HCT116 (cell line): ENCODE data around the gene ZNF433. TPM values are rescaled to one million over a fixed set of nuclear protein-coding genes. Genes with fewer than 3 reads are reported as not detected.

Experiments
- ATAC-seq: fragments of 200-7000 bp; cut with Tn5 transposase; 2 replicates; pipeline ENCODE4 v1.9.1; 2020; ENCODE audit warnings: mild to moderate bottlenecking, moderate library complexity
- BruUV-seq: library from RNA; stranded (reverse); fragments of 400-500 nt; replicated peaks from 2 replicates; lab custom pipeline; 2021; lab: Mats Ljungman, UMichigan
- CTCF ChIA-PET: fragments of 300-600 bp; sonication (Branson Sonifier 250); formaldehyde crosslinking; loops from one replicate; lab custom pipeline; 2021; ENCODE audit warnings: antibody characterized with exemption; lab: Charles Lee
- POLR2A ChIA-PET: fragments of 300-600, 350-600 bp; sonication (Branson Sonifier 250); formaldehyde crosslinking; loops from one replicate; lab custom pipeline; 2021; ENCODE audit warnings: antibody characterized with exemption; lab: Charles Lee
- RAD21 ChIA-PET, 2 experiments: fragments of 300-600 bp; sonication (Branson Sonifier 250); formaldehyde crosslinking; loops; one replicate each; lab custom pipeline; 2023; ENCODE audit warnings: low total read pairs in 2 of 2; ENCODE audit not compliant: uncharacterized antibody in 2 of 2, unreplicated experiment in 2 of 2, low non-redundant PET in 1 of 2; lab: Charles Lee
- DNase-seq: peaks from one replicate; pipeline ENCODE4 v3.0.0-alpha.2; 2010; ENCODE audit warnings: low read depth, low spot score
- H2AFZ ChIP-seq: fragments of 200-600 bp; shearing (Covaris generic), sonication (generic); 2 replicates; pipeline ENCODE4 v1.6.1; 2017; ENCODE audit warnings: low read depth, mixed run types, mixed read lengths, antibody characterized with exemption, low read length; ENCODE audit not compliant: poor library complexity, severe bottlenecking
- H3K27ac ChIP-seq: 2 replicates; pipeline ENCODE4 v1.5.1; 2012; ENCODE audit warnings: low read depth, low read length
- H3K27me3 ChIP-seq: fragments of 200-600 bp; sonication (generic); 2 replicates; pipeline ENCODE4 v1.6.1; 2016; ENCODE audit warnings: mixed run types, low read length, mixed read lengths; ENCODE audit not compliant: insufficient read depth
- H3K36me3 ChIP-seq, 2 experiments: fragments of 200-500 bp in 1 of 2; fragments of 200-600 bp in 1 of 2; sonication (Bioruptor generic) in 1 of 2; sonication (generic) in 1 of 2; 2 replicates each; pipeline versions ENCODE4 v1.5.1 to v1.6.1; 2014 to 2016; ENCODE audit warnings: low read length in 2 of 2, inconsistent platforms in 1 of 2, mixed read lengths in 1 of 2, mixed run types in 1 of 2; ENCODE audit not compliant: insufficient read depth in 2 of 2, control insufficient read depth in 1 of 2
- H3K4me1 ChIP-seq, 2 experiments: fragments of 200-600 bp in 1 of 2; sonication (generic) in 1 of 2; 2 replicates each; pipeline versions ENCODE4 v1.5.1 to v1.6.1; 2012 to 2017; ENCODE audit warnings: low read length in 2 of 2, inconsistent platforms in 1 of 2, mild to moderate bottlenecking in 1 of 2, mixed read lengths in 1 of 2, mixed run types in 1 of 2, moderate library complexity in 1 of 2; ENCODE audit not compliant: insufficient read depth in 2 of 2, control insufficient read depth in 1 of 2
- H3K4me2 ChIP-seq: fragments of 200-600 bp; sonication (generic); 2 replicates; pipeline ENCODE4 v1.6.1; 2017; ENCODE audit warnings: mixed run types, low read length, mixed read lengths
- H3K4me3 ChIP-seq, 2 experiments: fragments of 200-600 bp in 1 of 2; sonication (generic) in 1 of 2; replicated peaks in 1 of 2; 2 replicates each; pipeline ENCODE4 v1.5.1; 2011 to 2016; ENCODE audit warnings: low read length in 2 of 2, control low read depth in 1 of 2, low read depth in 1 of 2, mild to moderate bottlenecking in 1 of 2, mixed read lengths in 1 of 2, mixed run types in 1 of 2
- H3K79me2 ChIP-seq: fragments of 200-600 bp; sonication (generic); 2 replicates; pipeline ENCODE4 v1.6.1; 2017; ENCODE audit warnings: mild to moderate bottlenecking, mixed run types, low read length, moderate library complexity, mixed read lengths; ENCODE audit not compliant: insufficient read depth
- H3K9ac ChIP-seq: fragments of 200-600 bp; sonication (generic); 2 replicates; pipeline ENCODE4 v1.6.1; 2016; ENCODE audit warnings: low read length, mixed read lengths
- H3K9me2 ChIP-seq: fragments of 200-600 bp; sonication (generic), shearing (Covaris generic); 2 replicates; pipeline ENCODE4 v1.6.1; 2017; ENCODE audit warnings: mixed run types, mild to moderate bottlenecking, moderate library complexity; ENCODE audit not compliant: insufficient read depth
- H3K9me3 ChIP-seq, 2 experiments: fragments of 200-500 bp in 1 of 2; fragments of 200-600 bp in 1 of 2; sonication (Bioruptor generic) in 1 of 2; sonication (generic) in 1 of 2; 2 replicates each; pipeline ENCODE4 v1.6.1; 2014 to 2017; ENCODE audit warnings: low read length in 2 of 2, mixed read lengths in 2 of 2, inconsistent platforms in 1 of 2, low read depth in 1 of 2, mild to moderate bottlenecking in 1 of 2, mixed run types in 1 of 2, moderate library complexity in 1 of 2; ENCODE audit not compliant: control insufficient read depth in 1 of 2, insufficient read depth in 1 of 2
- H4K20me1 ChIP-seq: fragments of 200-600 bp; sonication (generic), shearing (Covaris generic); 2 replicates; pipeline ENCODE4 v1.6.1; 2017; ENCODE audit warnings: mixed run types, mild to moderate bottlenecking, moderate library complexity; ENCODE audit not compliant: insufficient read depth
- ATF3 ChIP-seq: IDR thresholded peaks from 2 replicates; pipeline ENCODE4 v1.6.1; 2012
- CBX3 ChIP-seq: IDR thresholded peaks from 2 replicates; pipeline ENCODE4 v1.6.1; 2012; ENCODE audit warnings: low read depth
- CEBPB ChIP-seq: IDR thresholded peaks from 2 replicates; pipeline ENCODE4 v1.6.1; 2012; ENCODE audit warnings: low read depth
- EZH2 ChIP-seq: fragments of 200-600 bp; sonication (generic); IDR thresholded peaks from 2 replicates; pipeline ENCODE4 v1.6.1; 2017; ENCODE audit warnings: antibody characterized with exemption, mixed run types
- JUND ChIP-seq: IDR thresholded peaks from 2 replicates; pipeline ENCODE4 v1.6.1; 2012
- POLR2A ChIP-seq: IDR thresholded peaks from 2 replicates; pipeline ENCODE4 v1.7.0; 2011; ENCODE audit warnings: borderline replicate concordance; ENCODE audit not compliant: insufficient read depth, insufficient read length; ENCODE audit errors: extremely low read depth
- REST ChIP-seq: IDR thresholded peaks from 2 replicates; pipeline ENCODE4 v1.6.1; 2012; ENCODE audit warnings: low read depth
- SP1 ChIP-seq: IDR thresholded peaks from 2 replicates; pipeline ENCODE4 v1.6.1; 2012; ENCODE audit warnings: low read depth
- YY1 ChIP-seq: IDR thresholded peaks from 2 replicates; pipeline ENCODE4 v1.6.1; 2011; ENCODE audit warnings: low read length, low read depth, moderate library complexity, mild to moderate bottlenecking; ENCODE audit not compliant: insufficient replicate concordance; ENCODE audit errors: extremely low read depth
- ZBTB33 ChIP-seq: IDR thresholded peaks from 2 replicates; pipeline ENCODE4 v1.6.1; 2011; ENCODE audit warnings: mild to moderate bottlenecking, low read length, moderate library complexity; ENCODE audit not compliant: insufficient replicate concordance; ENCODE audit errors: extremely low read depth
- ZFX ChIP-seq: fragments of 450-650 bp; IDR thresholded peaks from 2 replicates; pipeline ENCODE4 v1.6.1; 2017
- intact Hi-C: fragments of 100-400 bp; cut with micrococcal nuclease; formaldehyde crosslinking; loops from 2 replicates; pipeline ENCODE4 v1.10.0; 2022
- total RNA-seq: library from RNA; stranded (reverse); gene quantifications from one replicate; pipeline ENCODE4 v1.2.1, GENCODE V29; 2021; ENCODE audit not compliant: unreplicated experiment

The ZNF433 gene
- total RNA-seq, 1 experiment from 2014 or later: not detected

GRCh38 chr19:12015753-12016116, 19.7 kb downstream of the ZNF433 start:
- Histone ChIP-seq H3K27ac (no peak overlapping the region), H3K4me3 (no peak overlapping the region)
- ATAC-seq: no peak
- ChIA-PET RAD21 (no interaction called here), CTCF (no interaction called here), POLR2A (no interaction called here)
- intact Hi-C loops: no loop called here
- TF ChIP-seq ZFX (no peak), SP1 (no peak), YY1 (no peak), CBX3 (no peak), JUND (no peak), CEBPB (no peak), ZBTB33 (no peak), POLR2A (no peak), ATF3 (no peak), EZH2 (no peak), REST (no peak)
- TF ChIP-seq, all 23 proteins: peak for 0
- no TSS peak for BruUV-seq
- no peak for DNase-seq
- Histone ChIP-seq H3K36me3 (no peaks in the 10 kb centered on the region), H4K20me1 (no peaks in the 10 kb centered on the region), H2AFZ (no peak overlapping the region), H3K9ac (no peak overlapping the region), H3K4me2 (no peak overlapping the region), H3K27me3 (no peaks in the 10 kb centered on the region), H3K9me2 (no peaks in the 10 kb centered on the region), H3K79me2 (no peaks in the 10 kb centered on the region), H3K9me3 (peaks cover 25 to 29% of the 10 kb centered on the region in 2 experiments; a peak in 2 of 4 replicates), H3K4me1 (no peaks in the 10 kb centered on the region)
